A673 (cell line): ENCODE measurements around the gene BCAS4.

ENCODE experiments used
- CTCF ChIP-seq: fragments of 300-800, 200-600 bp; sonication (generic); conservative IDR thresholded peaks from 2 replicates; pipeline ENCODE4 v1.5.1; 2017; ENCODE audit warnings: low read depth, mild to moderate bottlenecking, antibody characterized with exemption, low read length, moderate library complexity, mixed read lengths
- EZH2 ChIP-seq: fragments of 200-600 bp; sonication (generic); IDR thresholded peaks from 2 replicates; pipeline ENCODE4 v1.6.1; 2017; ENCODE audit warnings: borderline replicate concordance, low read depth, mild to moderate bottlenecking, mixed read lengths, antibody characterized with exemption, low read length; ENCODE audit not compliant: poor library complexity, severe bottlenecking

- no peak for TF ChIP-seq CTCF
- TF ChIP-seq EZH2: no peak
Measured at GRCh38 chr20:50845566-50846215, 50.8 kb downstream of the BCAS4 start.
